Kidney epithelial cell (primary cell): ENCODE measurements around the gene CSNK2A2. TPM values are rescaled to one million over a fixed set of nuclear protein-coding genes. Genes with fewer than 3 reads are reported as not detected.

ENCODE experiments used
- DNase-seq: peaks from one replicate; pipeline ENCODE4 v3.0.0-alpha.2; 2010; ENCODE audit warnings: low read depth
- H3K27me3 ChIP-seq: 2 replicates; pipeline ENCODE4 v1.6.0; 2011; ENCODE audit warnings: low read length; ENCODE audit not compliant: control insufficient read depth, insufficient read depth
- H3K36me3 ChIP-seq: 2 replicates; pipeline ENCODE4 v1.5.1; 2011; ENCODE audit warnings: low read length; ENCODE audit not compliant: control insufficient read depth, insufficient read depth
- H3K4me3 ChIP-seq: 2 replicates; pipeline ENCODE4 v1.5.1; 2011; ENCODE audit warnings: low read depth, mild to moderate bottlenecking, control low read depth, low read length
- CTCF ChIP-seq: IDR thresholded peaks from 2 replicates; pipeline ENCODE4 v1.5.1; 2011; ENCODE audit warnings: mild to moderate bottlenecking, moderate library complexity, low read length, control low read depth, inconsistent platforms; ENCODE audit not compliant: insufficient read depth, poor library complexity, severe bottlenecking
- total RNA-seq: library from RNA; depleted of rRNA; stranded (reverse); fragments of >200 nt; gene quantifications from 2 replicates; pipeline ENCODE4 v1.2.3, GENCODE V29; 2015

CSNK2A2 gene
- total RNA-seq, 1 donor from 2014 or later = 54.8 TPM

GRCh38 chr16:58110571-58111301, 87.2 kb downstream of the CSNK2A2 start:
- Histone ChIP-seq H3K36me3 (peaks cover 2% of the 10 kb centered on the region), H3K4me3 (no peak overlapping the region), H3K27me3 (no peaks in the 10 kb centered on the region)
- no peak for DNase-seq
- no peak for TF ChIP-seq CTCF

GRCh38 chr16:58109881-58110280, 88.0 kb downstream of the CSNK2A2 start:
- DNase-seq = no peak
- Histone ChIP-seq H3K4me3 (no peak overlapping the region), H3K36me3 (no peaks in the 10 kb centered on the region), H3K27me3 (no peaks in the 10 kb centered on the region)
- no peak for TF ChIP-seq CTCF

GRCh38 chr16:58109330-58109729, 88.6 kb downstream of the CSNK2A2 start:
- Histone ChIP-seq H3K36me3 (no peaks in the 10 kb centered on the region), H3K27me3 (no peaks in the 10 kb centered on the region)
- TF ChIP-seq CTCF = no peak

More at GRCh38 chr16:58109330-58109729, 88.6 kb downstream of the CSNK2A2 start:
- no peak overlapping the region for H3K4me3 ChIP-seq
- no peak for DNase-seq

Other genes with a start within 250 kb of the CSNK2A2 start
- not detected in 2 replicates for gene CNGB1, start 227.0 kb downstream of the CSNK2A2 start, total RNA-seq
- 11.9 and 15.7 TPM in 2 replicates for gene ZNF319, start 197.4 kb downstream of the CSNK2A2 start, total RNA-seq
- 42.7 and 50.2 TPM in 2 replicates for gene USB1, start 196.7 kb downstream of the CSNK2A2 start, total RNA-seq
- gene MMP15, start 172.4 kb downstream of the CSNK2A2 start, total RNA-seq = 78.7 and 87.1 TPM in 2 replicates
- 79.6 and 84.2 TPM in 2 replicates for gene CFAP20, start 68.7 kb downstream of the CSNK2A2 start, total RNA-seq
- gene PRSS54, start 96.9 kb upstream of the CSNK2A2 start, total RNA-seq = not detected in 2 replicates
- 5.8 and 6.4 TPM in 2 replicates for gene GINS3, start 194.4 kb upstream of the CSNK2A2 start, total RNA-seq